ENCODE data around the gene PTPRB.

Gene PTPRB

DNA sequence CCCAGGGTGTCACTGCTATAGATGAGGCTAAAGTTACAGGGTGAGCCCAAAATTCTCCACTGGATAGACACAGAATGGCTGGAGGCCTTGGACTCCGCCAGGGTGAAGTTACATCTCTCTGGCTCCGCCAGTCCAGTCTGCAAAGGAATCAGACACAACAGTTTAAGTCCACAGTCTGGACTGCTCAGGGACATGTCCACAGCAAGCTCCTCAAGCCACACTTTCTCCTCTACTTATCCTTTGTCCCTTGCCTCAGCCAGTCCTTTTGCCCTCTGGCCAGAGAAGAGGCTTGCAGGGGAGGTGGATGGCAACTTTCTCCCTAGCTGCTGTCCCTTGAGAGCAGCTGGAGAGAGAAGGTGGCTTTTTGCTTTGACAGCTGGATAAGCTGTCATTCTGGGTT is 28.0 kb downstream of the PTPRB start:
- peaks cover 5% of the 10 kb centered on the region; the same call in 1 of the 2 replicates for H3K27me3 ChIP-seq (ENCODE audit: control insufficient read depth, low read length)
- no peaks in the 10 kb centered on the region for H3K36me3 ChIP-seq (ENCODE audit: control insufficient read depth, low read length)
- no peaks in the 10 kb centered on the region for H3F3A ChIP-seq (ENCODE audit: control insufficient read depth, insufficient read depth)
- H4K20me1 ChIP-seq (ENCODE audit: control insufficient read depth, insufficient read depth, low read depth, low read length) = no peaks in the 10 kb centered on the region
- H3K4me1 ChIP-seq (ENCODE audit: control insufficient read depth, low read length) = no peaks in the 10 kb centered on the region
- no peaks in the 10 kb centered on the region for H3K9me3 ChIP-seq (ENCODE audit: control insufficient read depth, insufficient read depth, low read length)
- H3K27ac ChIP-seq (ENCODE audit: low read depth, low read length) = no peak overlapping the region
- TF ChIP-seq EZH2phosphoT487 (IDR thresholded peaks at IDR 0.05; ENCODE audit: borderline replicate concordance, low read length) (no peak), CTCF (IDR thresholded peaks at IDR 0.05; ENCODE audit: low read depth, low read length, poor library complexity, severe bottlenecking) (no peak)
- no peak overlapping the region for H3K4me3 ChIP-seq (ENCODE audit: low read length)
- no peak overlapping the region for H3K4me2 ChIP-seq (ENCODE audit: low read length)
- no peaks in the 10 kb centered on the region for H3K9me2 ChIP-seq (replicated peaks; ENCODE audit: control insufficient read depth, low read length)
- H3K79me2 ChIP-seq (ENCODE audit: control insufficient read depth, low read length) = no peaks in the 10 kb centered on the region

DNA sequence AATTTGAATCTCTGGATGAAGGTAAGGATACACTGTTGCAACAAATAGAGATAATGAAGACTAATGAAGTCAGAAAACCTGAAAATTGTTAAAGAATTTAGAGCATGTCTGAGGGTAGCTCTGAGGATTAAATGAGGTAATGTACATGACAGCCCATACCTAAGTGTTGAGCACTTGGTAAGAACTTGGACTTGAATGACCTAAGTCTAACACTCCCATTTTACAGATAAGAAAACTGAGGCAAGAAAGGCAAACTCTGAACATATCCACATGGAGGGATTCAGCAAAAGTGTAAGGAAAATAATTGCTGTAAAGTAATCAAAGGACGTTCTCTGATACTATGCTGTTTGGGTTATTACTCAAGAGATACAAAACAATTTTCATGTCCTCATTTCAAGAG is 29.0 kb downstream of the PTPRB start:
- H3K27ac ChIP-seq (ENCODE audit: low read depth, low read length) = no peak overlapping the region
- H3K4me1 ChIP-seq (ENCODE audit: control insufficient read depth, low read length) = no peaks in the 10 kb centered on the region
- H4K20me1 ChIP-seq (ENCODE audit: control insufficient read depth, insufficient read depth, low read depth, low read length) = no peaks in the 10 kb centered on the region
- H3K79me2 ChIP-seq (ENCODE audit: control insufficient read depth, low read length) = no peaks in the 10 kb centered on the region
- no peak overlapping the region for H3K4me2 ChIP-seq (ENCODE audit: low read length)
- no peaks in the 10 kb centered on the region for H3K9me2 ChIP-seq (replicated peaks; ENCODE audit: control insufficient read depth, low read length)
- H3F3A ChIP-seq (ENCODE audit: control insufficient read depth, insufficient read depth) = no peaks in the 10 kb centered on the region
- no peaks in the 10 kb centered on the region for H3K9me3 ChIP-seq (ENCODE audit: control insufficient read depth, insufficient read depth, low read length)
- H3K36me3 ChIP-seq (ENCODE audit: control insufficient read depth, low read length) = no peaks in the 10 kb centered on the region
- no peaks in the 10 kb centered on the region for H3K27me3 ChIP-seq (ENCODE audit: control insufficient read depth, low read length)
- H3K4me3 ChIP-seq (ENCODE audit: low read length) = no peak overlapping the region
- TF ChIP-seq CTCF (IDR thresholded peaks at IDR 0.05; ENCODE audit: low read depth, low read length, poor library complexity, severe bottlenecking) (no peak), EZH2phosphoT487 (IDR thresholded peaks at IDR 0.05; ENCODE audit: borderline replicate concordance, low read length) (no peak)

DNA sequence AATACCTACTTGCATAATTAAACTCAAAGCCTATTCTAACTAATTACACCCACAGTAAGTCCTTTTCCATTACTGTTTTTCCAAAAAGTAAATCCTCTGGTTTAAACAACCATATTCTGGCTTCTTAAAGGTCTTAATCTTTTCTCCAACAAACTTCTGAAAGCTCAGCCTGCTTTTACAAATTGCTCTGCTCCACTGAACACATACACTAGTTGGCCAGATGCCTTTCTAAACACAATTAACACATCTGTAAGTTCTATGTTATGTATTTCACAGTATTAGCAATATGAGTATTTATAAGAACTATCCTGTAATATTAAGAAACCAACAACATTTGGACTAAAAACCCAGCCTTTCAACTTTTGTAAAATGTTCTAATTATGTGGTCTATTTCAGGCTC is 30.1 kb downstream of the PTPRB start:
- H3K4me1 ChIP-seq (ENCODE audit: control insufficient read depth, low read length) = no peaks in the 10 kb centered on the region
- no peaks in the 10 kb centered on the region for H4K20me1 ChIP-seq (ENCODE audit: control insufficient read depth, insufficient read depth, low read depth, low read length)
- no peaks in the 10 kb centered on the region for H3K9me3 ChIP-seq (ENCODE audit: control insufficient read depth, insufficient read depth, low read length)
- TF ChIP-seq EZH2phosphoT487 (IDR thresholded peaks at IDR 0.05; ENCODE audit: borderline replicate concordance, low read length) = no peak
- no peak for TF ChIP-seq CTCF (IDR thresholded peaks at IDR 0.05; ENCODE audit: low read depth, low read length, poor library complexity, severe bottlenecking)
- H3K27ac ChIP-seq (ENCODE audit: low read depth, low read length) = no peak overlapping the region
- no peaks in the 10 kb centered on the region for H3K36me3 ChIP-seq (ENCODE audit: control insufficient read depth, low read length)
- H3K79me2 ChIP-seq (ENCODE audit: control insufficient read depth, low read length) = no peaks in the 10 kb centered on the region
- no peak overlapping the region for H3K4me3 ChIP-seq (ENCODE audit: low read length)
- no peak overlapping the region for H3K4me2 ChIP-seq (ENCODE audit: low read length)
- no peaks in the 10 kb centered on the region for H3F3A ChIP-seq (ENCODE audit: control insufficient read depth, insufficient read depth)
- H3K9me2 ChIP-seq (replicated peaks; ENCODE audit: control insufficient read depth, low read length) = no peaks in the 10 kb centered on the region
- H3K27me3 ChIP-seq (ENCODE audit: control insufficient read depth, low read length) = no peaks in the 10 kb centered on the region; the same call in 1 of the 2 replicates

- Histone ChIP-seq H3K36me3 (ENCODE audit: control insufficient read depth, low read length) (no peaks in the 10 kb centered on the region), H4K20me1 (ENCODE audit: control insufficient read depth, insufficient read depth, low read depth, low read length) (no peaks in the 10 kb centered on the region), H3K4me1 (ENCODE audit: control insufficient read depth, low read length) (no peaks in the 10 kb centered on the region), H3K9me3 (ENCODE audit: control insufficient read depth, insufficient read depth, low read length) (no peaks in the 10 kb centered on the region), H3K27me3 (ENCODE audit: control insufficient read depth, low read length) (no peaks in the 10 kb centered on the region; the same call in 1 of the 2 replicates), H3K9me2 (replicated peaks; ENCODE audit: control insufficient read depth, low read length) (no peaks in the 10 kb centered on the region), H3K27ac (ENCODE audit: low read depth, low read length) (no peak overlapping the region), H3F3A (ENCODE audit: control insufficient read depth, insufficient read depth) (no peaks in the 10 kb centered on the region), H3K79me2 (ENCODE audit: control insufficient read depth, low read length) (no peaks in the 10 kb centered on the region), H3K4me2 (ENCODE audit: low read length) (no peak overlapping the region), H3K4me3 (ENCODE audit: low read length) (no peak overlapping the region)
- TF ChIP-seq EZH2phosphoT487 (IDR thresholded peaks at IDR 0.05; ENCODE audit: borderline replicate concordance, low read length) (no peak), CTCF (IDR thresholded peaks at IDR 0.05; ENCODE audit: low read depth, low read length, poor library complexity, severe bottlenecking) (no peak)
Measured at GRCh38 chr12:70605976-70606375, 31.3 kb downstream of the PTPRB start.

Data from DOHH2 (cell line).